ENCODE data around the gene TPPP3.

Gene TPPP3

DNA sequence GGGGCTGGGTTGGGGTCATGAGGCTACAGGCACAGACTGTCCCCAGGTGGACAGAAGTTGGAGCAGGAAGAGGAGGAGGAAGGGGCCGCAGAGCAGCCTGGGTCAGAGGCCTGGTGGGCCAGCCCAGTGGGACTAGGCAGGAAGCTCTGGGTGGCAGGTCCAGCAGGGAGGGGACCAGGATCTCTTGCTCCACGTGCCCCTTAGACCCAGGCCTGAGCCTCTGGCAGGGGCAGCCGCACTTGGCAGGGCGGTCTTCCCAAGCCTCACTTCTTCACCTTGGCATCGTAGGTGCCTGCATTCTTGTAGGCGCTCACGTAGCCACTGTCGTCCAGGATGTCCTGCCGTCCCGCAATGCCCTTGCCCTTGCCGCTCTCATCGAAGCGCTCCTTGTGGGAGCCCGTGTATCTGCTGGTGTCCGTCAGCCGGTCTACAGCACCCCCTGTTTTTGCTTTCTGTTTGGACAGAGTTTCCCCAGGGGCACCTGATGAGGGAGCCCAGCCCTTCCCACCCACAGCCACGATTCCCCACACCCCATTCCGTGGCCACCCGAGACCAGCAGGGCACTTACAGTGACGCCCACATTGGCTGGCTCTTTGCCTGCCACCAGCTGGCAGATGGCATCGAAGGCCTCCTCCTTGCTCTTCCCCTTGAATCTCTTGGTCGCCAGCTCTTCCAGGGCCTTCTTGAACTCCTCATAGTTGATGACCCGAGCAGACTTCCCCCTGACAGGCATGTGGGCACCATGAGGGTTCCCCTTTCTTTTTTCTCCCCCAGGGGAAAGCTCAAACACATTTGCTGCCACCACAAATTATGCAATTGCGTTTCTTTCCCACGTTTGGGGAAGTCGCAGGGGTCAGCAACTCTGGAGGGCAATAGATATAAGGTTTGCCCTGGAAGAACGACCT, 3.1 kb downstream of the TPPP3 start:
- TF ChIP-seq TEAD4 (IDR thresholded peaks at IDR 0.05) (no peak), NFIC (IDR thresholded peaks at IDR 0.05) (no peak), RAD21 (IDR thresholded peaks at IDR 0.05; ENCODE audit: low read depth) (no peak), ZBTB7A (IDR thresholded peaks at IDR 0.05; ENCODE audit: low read depth) (no peak), TAF1 (IDR thresholded peaks at IDR 0.05; ENCODE audit: low read depth) (no peak), TCF12 (IDR thresholded peaks at IDR 0.05; ENCODE audit: low read depth) (no peak), YY1 (IDR thresholded peaks at IDR 0.05; ENCODE audit: low read depth) (no peak), EGR1 (IDR thresholded peaks at IDR 0.05) (no peak), EP300 (IDR thresholded peaks at IDR 0.05; ENCODE audit: borderline replicate concordance) (no peak), CREB1 (IDR thresholded peaks at IDR 0.05; ENCODE audit: low read depth) (no peak), CEBPB (IDR thresholded peaks at IDR 0.05) (no peak)
- TF ChIP-seq, protein P1, sequence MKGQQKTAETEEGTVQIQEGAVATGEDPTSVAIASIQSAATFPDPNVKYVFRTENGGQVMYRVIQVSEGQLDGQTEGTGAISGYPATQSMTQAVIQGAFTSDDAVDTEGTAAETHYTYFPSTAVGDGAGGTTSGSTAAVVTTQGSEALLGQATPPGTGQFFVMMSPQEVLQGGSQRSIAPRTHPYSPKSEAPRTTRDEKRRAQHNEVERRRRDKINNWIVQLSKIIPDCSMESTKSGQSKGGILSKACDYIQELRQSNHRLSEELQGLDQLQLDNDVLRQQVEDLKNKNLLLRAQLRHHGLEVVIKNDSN (IDR thresholded peaks at IDR 0.05): no peak
- TF ChIP-seq, protein P2, sequence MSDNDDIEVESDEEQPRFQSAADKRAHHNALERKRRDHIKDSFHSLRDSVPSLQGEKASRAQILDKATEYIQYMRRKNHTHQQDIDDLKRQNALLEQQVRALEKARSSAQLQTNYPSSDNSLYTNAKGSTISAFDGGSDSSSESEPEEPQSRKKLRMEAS (IDR thresholded peaks at IDR 0.05): no peak
- TF ChIP-seq, protein P3, sequence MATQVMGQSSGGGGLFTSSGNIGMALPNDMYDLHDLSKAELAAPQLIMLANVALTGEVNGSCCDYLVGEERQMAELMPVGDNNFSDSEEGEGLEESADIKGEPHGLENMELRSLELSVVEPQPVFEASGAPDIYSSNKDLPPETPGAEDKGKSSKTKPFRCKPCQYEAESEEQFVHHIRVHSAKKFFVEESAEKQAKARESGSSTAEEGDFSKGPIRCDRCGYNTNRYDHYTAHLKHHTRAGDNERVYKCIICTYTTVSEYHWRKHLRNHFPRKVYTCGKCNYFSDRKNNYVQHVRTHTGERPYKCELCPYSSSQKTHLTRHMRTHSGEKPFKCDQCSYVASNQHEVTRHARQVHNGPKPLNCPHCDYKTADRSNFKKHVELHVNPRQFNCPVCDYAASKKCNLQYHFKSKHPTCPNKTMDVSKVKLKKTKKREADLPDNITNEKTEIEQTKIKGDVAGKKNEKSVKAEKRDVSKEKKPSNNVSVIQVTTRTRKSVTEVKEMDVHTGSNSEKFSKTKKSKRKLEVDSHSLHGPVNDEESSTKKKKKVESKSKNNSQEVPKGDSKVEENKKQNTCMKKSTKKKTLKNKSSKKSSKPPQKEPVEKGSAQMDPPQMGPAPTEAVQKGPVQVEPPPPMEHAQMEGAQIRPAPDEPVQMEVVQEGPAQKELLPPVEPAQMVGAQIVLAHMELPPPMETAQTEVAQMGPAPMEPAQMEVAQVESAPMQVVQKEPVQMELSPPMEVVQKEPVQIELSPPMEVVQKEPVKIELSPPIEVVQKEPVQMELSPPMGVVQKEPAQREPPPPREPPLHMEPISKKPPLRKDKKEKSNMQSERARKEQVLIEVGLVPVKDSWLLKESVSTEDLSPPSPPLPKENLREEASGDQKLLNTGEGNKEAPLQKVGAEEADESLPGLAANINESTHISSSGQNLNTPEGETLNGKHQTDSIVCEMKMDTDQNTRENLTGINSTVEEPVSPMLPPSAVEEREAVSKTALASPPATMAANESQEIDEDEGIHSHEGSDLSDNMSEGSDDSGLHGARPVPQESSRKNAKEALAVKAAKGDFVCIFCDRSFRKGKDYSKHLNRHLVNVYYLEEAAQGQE (IDR thresholded peaks at IDR 0.05; ENCODE audit: low read depth): no peak

DNA sequence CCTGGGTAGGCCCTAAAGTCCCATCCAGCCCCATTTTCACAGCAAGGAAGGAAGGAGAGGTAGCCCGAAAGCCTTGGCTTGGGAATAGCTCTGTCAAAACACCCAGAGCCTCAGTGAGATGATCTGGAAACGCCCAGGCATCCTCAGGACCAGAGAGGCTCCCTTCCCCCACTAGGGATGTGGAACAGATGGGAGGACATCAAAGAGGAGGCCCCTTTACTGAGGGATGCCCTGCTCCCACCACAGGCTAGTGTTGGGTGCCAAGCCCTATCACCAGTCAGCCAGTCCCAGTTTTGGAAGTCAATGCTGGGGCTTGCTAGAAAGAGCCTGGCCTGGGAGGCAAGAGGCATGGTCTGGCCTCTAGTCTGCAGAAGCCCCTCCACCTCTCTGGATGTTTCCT, 4.7 kb downstream of the TPPP3 start:
- no peak for TF ChIP-seq CEBPB (IDR thresholded peaks at IDR 0.05)
- TF ChIP-seq ZBTB7A (IDR thresholded peaks at IDR 0.05; ENCODE audit: low read depth): no peak
- TF ChIP-seq, protein P2 (IDR thresholded peaks at IDR 0.05): no peak
- TF ChIP-seq, protein P1 (IDR thresholded peaks at IDR 0.05): no peak
- no peak for TF ChIP-seq RAD21 (IDR thresholded peaks at IDR 0.05; ENCODE audit: low read depth)
- TF ChIP-seq EP300 (IDR thresholded peaks at IDR 0.05; ENCODE audit: borderline replicate concordance): no peak
- no peak for TF ChIP-seq TEAD4 (IDR thresholded peaks at IDR 0.05)
- TF ChIP-seq TCF12 (IDR thresholded peaks at IDR 0.05; ENCODE audit: low read depth): no peak
- TF ChIP-seq CREB1 (IDR thresholded peaks at IDR 0.05; ENCODE audit: low read depth): no peak
- no peak for TF ChIP-seq FOXM1 (IDR thresholded peaks at IDR 0.05; ENCODE audit: borderline replicate concordance, low read depth)
- TF ChIP-seq TAF1 (IDR thresholded peaks at IDR 0.05; ENCODE audit: low read depth): no peak
- TF ChIP-seq EGR1 (IDR thresholded peaks at IDR 0.05): no peak
- TF ChIP-seq, protein P3 (IDR thresholded peaks at IDR 0.05; ENCODE audit: low read depth): no peak
- no peak for TF ChIP-seq YY1 (IDR thresholded peaks at IDR 0.05; ENCODE audit: low read depth)
- TF ChIP-seq NFIC (IDR thresholded peaks at IDR 0.05): no peak

DNA sequence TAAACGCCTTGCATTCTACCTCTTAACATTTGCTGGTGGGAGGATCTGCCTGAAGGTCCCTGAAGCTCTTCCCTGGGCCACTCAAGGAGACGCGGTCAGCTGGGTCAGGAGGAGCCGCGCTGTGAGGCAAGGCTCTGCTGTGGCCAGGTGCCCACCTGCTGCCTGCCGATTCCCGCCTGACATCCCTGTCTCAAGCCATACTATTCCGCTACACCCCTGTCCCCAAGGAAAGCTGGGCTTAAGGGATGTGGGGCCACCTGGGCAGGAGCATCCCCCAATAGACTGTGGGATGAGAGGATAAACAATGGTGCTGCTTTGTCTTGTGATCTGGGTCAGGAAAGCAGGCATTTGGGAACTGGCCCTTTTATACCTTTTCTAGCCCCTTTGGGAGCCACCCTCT, 5.1 kb downstream of the TPPP3 start:
- TF ChIP-seq TAF1 (IDR thresholded peaks at IDR 0.05; ENCODE audit: low read depth) (no peak), CREB1 (IDR thresholded peaks at IDR 0.05; ENCODE audit: low read depth) (no peak), EP300 (IDR thresholded peaks at IDR 0.05; ENCODE audit: borderline replicate concordance) (no peak), TCF12 (IDR thresholded peaks at IDR 0.05; ENCODE audit: low read depth) (no peak), NFIC (IDR thresholded peaks at IDR 0.05) (no peak), TEAD4 (IDR thresholded peaks at IDR 0.05) (no peak), YY1 (IDR thresholded peaks at IDR 0.05; ENCODE audit: low read depth) (no peak)
- TF ChIP-seq, protein P3 (IDR thresholded peaks at IDR 0.05; ENCODE audit: low read depth): no peak
- TF ChIP-seq, protein P1 (IDR thresholded peaks at IDR 0.05): no peak

Measured in Ishikawa (cell line).